ENCODE data around the gene COA3. TPM values are rescaled to one million over a fixed set of nuclear protein-coding genes. Genes with fewer than 3 reads are reported as not detected.

Gene COA3
- total and polyA plus RNA-seq, 4 donors: 62.3 to 294 (median 103) TPM

DNA sequence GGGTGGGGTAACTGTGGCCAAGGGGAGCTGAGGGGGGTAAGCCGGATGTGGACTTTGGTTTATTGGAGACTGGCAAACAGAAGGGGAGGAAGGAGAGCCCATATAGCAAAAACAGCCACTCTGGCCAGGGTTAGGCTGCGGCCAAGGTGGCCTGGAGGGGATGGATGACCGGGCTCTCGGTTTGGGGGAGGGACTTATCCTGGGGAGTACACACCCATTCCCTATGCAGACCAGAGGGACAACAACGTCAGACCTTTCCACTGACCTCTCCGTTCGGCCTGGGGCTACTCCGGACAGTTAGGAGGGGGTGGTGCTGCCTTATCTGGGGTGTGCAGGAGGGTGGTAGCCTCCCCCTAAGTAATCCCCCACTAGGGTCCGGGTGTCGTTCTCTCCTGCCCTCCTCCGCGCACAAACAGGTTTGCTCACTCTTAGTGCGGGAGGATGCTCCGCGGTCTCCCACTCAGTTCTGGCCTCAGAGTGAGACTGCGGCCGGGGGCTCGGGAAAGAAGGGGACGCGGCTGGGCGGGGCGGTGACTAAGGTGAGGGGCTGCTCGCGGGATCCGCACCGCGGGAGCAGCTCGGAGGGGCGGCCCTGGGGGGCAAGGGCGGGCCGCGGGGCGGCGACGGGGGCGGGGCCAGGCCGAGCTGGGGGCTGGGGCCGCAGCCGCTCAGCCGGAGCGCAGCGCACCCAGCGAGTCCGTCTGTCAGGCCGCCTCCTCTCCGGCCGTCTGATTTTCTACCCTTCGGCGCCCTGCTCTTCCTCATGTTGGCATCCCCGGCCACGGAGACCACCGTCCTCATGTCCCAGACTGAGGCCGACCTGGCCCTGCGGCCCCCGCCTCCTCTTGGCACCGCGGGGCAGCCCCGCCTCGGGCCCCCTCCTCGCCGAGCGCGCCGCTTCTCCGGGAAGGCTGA lies 18.3 kb downstream of the COA3 start, which contains the start of gene WNK4:
Gene WNK4, plus strand, starts transcription at position 675 of the 915 bp plus-strand sequence. Its CDS starts 89 bp downstream, at position 764.
- Histone ChIP-seq H3K27ac (ENCODE audit: low read depth in 1 of 2, low read length in 2 of 2) (no peak within 1 kb of the TSS), H3K36me3 (ENCODE audit: control insufficient read depth in 4 of 4, insufficient read depth in 3 of 4, low read depth in 1 of 4, low read length in 3 of 4) (peaks cover 2 to 40% (median 19%) of the 10 kb centered on the region in 4 donors)
- DNase-seq (ENCODE audit: low spot score): peak; percentile 63

DNA sequence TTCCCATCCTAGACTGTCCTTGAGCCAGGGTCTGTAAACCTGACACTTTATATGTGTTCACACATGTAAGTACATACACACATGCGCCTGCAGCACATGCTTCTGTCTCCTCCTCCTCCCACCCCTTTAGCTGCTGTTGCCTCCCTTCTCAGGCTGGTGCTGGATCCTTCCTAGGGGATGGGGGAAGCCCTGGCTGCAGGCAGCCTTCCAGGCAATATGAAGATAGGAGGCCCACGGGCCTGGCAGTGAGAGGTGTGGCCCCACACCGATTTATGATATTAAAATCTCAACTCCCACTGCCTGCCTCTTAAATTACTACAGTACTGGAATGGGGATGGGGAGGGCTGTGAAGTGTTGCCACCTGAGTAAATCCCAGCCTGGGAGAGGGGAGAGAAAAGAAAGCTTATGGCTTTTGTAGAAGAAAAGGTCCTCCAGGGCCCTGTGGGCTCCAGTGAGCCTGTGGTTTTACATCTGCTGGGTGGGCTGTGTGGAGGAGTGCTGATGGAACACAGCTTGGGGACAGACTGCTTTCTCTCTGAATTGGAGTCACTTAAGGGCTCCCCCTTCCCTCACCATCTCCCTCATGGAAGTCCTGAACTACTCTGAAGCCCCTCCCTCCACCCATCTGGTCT lies 19.1 kb downstream of the COA3 start:
- 78% methylated on average over 3 of the region's 3 CpGs for WGBS
- H3K27ac ChIP-seq (ENCODE audit: low read depth in 1 of 2, low read length in 2 of 2): no peak overlapping the region
- no peaks in the 10 kb centered on the region for H3K9me3 ChIP-seq (ENCODE audit: control insufficient read depth in 4 of 4, low read length in 3 of 4)
- H3K4me1 ChIP-seq (ENCODE audit: control insufficient read depth in 4 of 4, insufficient read depth in 4 of 4, low read length in 3 of 4): peaks cover 9 to 16% (median 12%) of the 10 kb centered on the region in 4 donors
- DNase-seq (ENCODE audit: low spot score): no peak
- no peak overlapping the region for H3K4me3 ChIP-seq (ENCODE audit: low read depth in 1 of 3, low read length in 3 of 3)
- peaks cover 0 to 6% (median 0%) of the 10 kb centered on the region in 4 donors for H3K27me3 ChIP-seq (ENCODE audit: control insufficient read depth in 4 of 4, insufficient read depth in 4 of 4, low read length in 3 of 4)
- peaks cover 2 to 41% (median 20%) of the 10 kb centered on the region in 4 donors for H3K36me3 ChIP-seq (ENCODE audit: control insufficient read depth in 4 of 4, insufficient read depth in 3 of 4, low read depth in 1 of 4, low read length in 3 of 4)
- TF ChIP-seq ATF3 (IDR thresholded peaks at IDR 0.05): no peak
- TF ChIP-seq FOXA1 (IDR thresholded peaks at IDR 0.05): no peak
- no peak for TF ChIP-seq YY1 (IDR thresholded peaks at IDR 0.05)
- no peak for TF ChIP-seq FOXA2 (IDR thresholded peaks at IDR 0.05)
- TF ChIP-seq RXRA (IDR thresholded peaks at IDR 0.05): no peak
- no peak for TF ChIP-seq CTCF (IDR thresholded peaks at IDR 0.05; ENCODE audit: low read depth, low read length, missing input control)
- no peak for TF ChIP-seq GABPA (IDR thresholded peaks at IDR 0.05 in 1 of 2, conservative IDR thresholded peaks at IDR 0.05 in 1 of 2)
- TF ChIP-seq, protein P1, sequence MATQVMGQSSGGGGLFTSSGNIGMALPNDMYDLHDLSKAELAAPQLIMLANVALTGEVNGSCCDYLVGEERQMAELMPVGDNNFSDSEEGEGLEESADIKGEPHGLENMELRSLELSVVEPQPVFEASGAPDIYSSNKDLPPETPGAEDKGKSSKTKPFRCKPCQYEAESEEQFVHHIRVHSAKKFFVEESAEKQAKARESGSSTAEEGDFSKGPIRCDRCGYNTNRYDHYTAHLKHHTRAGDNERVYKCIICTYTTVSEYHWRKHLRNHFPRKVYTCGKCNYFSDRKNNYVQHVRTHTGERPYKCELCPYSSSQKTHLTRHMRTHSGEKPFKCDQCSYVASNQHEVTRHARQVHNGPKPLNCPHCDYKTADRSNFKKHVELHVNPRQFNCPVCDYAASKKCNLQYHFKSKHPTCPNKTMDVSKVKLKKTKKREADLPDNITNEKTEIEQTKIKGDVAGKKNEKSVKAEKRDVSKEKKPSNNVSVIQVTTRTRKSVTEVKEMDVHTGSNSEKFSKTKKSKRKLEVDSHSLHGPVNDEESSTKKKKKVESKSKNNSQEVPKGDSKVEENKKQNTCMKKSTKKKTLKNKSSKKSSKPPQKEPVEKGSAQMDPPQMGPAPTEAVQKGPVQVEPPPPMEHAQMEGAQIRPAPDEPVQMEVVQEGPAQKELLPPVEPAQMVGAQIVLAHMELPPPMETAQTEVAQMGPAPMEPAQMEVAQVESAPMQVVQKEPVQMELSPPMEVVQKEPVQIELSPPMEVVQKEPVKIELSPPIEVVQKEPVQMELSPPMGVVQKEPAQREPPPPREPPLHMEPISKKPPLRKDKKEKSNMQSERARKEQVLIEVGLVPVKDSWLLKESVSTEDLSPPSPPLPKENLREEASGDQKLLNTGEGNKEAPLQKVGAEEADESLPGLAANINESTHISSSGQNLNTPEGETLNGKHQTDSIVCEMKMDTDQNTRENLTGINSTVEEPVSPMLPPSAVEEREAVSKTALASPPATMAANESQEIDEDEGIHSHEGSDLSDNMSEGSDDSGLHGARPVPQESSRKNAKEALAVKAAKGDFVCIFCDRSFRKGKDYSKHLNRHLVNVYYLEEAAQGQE (IDR thresholded peaks at IDR 0.05): no peak
- TF ChIP-seq TAF1 (conservative IDR thresholded peaks at IDR 0.05): no peak
- TF ChIP-seq HNF4A (conservative IDR thresholded peaks at IDR 0.05): no peak
- no peak overlapping the region for H3K9ac ChIP-seq (ENCODE audit: low read depth in 1 of 2, low read length in 2 of 2)

More for the DNA sequence above, 18.3 kb downstream of the COA3 start, which contains the start of gene WNK4:
- Histone ChIP-seq H3K27me3 (ENCODE audit: control insufficient read depth in 4 of 4, insufficient read depth in 4 of 4, low read length in 3 of 4) (peaks cover 0 to 6% (median 0%) of the 10 kb centered on the region in 4 donors), H3K4me3 (ENCODE audit: low read depth in 1 of 3, low read length in 3 of 3) (peak within 1 kb of the TSS in 1 of 3 donors; percentile 40), H3K9ac (ENCODE audit: low read depth in 1 of 2, low read length in 2 of 2) (no peak within 1 kb of the TSS), H3K4me1 (ENCODE audit: control insufficient read depth in 4 of 4, insufficient read depth in 4 of 4, low read length in 3 of 4) (peaks cover 8 to 16% (median 10%) of the 10 kb centered on the region in 4 donors), H3K9me3 (ENCODE audit: control insufficient read depth in 4 of 4, low read length in 3 of 4) (no peaks in the 10 kb centered on the region)
- 10% methylated on average over 65 of the region's 65 CpGs for WGBS
- TF ChIP-seq HNF4A (conservative IDR thresholded peaks at IDR 0.05) (peak in 1 of 2 donors; percentile 20), RXRA (IDR thresholded peaks at IDR 0.05) (no peak), ATF3 (IDR thresholded peaks at IDR 0.05) (no peak), SP1 (IDR thresholded peaks at IDR 0.05) (no peak), ZBTB33 (IDR thresholded peaks at IDR 0.05) (no peak), JUND (IDR thresholded peaks at IDR 0.05) (no peak), NR2F2 (IDR thresholded peaks at IDR 0.05) (no peak), MAX (IDR thresholded peaks at IDR 0.05) (no peak)
